ENCODE results near the gene BTF3.

GRCh38 chr5:73448463-73449136 is 49.6 kb upstream of the BTF3 start, which contains the start of gene FOXD1:
- TF ChIP-seq CTCF (IDR thresholded peaks at IDR 0.05; ENCODE audit: low read length) (no peak), EZH2 (IDR thresholded peaks at IDR 0.05; ENCODE audit: borderline replicate concordance, low read length) (no peak)

Measured in OCI-LY1 (cell line).